HG03460 (cell line): ENCODE measurements around the gene EXOC3L2.

ENCODE experiments used
- ATAC-seq: cut with Tn5 transposase; IDR thresholded peaks from one replicate; pipeline ENCODE4 v1.9.1; 2021; ENCODE audit not compliant: unreplicated experiment

The EXOC3L2 gene

DNA sequence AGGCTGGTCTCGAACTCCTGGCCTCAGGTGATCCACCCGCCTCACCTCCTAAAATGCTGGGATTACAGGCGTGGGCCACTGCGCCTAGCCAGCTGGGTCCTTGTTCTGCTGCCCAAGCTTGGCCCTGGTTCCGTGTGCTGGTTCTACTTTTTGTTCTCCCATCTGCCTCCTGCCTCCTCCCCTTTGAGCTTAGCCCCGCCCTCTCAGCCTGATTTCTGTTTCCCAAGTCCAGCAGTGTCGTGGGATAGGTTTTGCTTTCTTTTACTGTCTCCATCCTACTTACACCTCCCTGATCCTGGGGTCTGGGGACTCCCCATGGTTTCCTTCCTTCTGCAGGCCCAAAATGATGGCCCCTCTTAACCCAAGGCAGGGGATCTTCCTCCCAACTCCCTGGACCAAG lies 64.3 kb downstream of the EXOC3L2 start:
- no peak for ATAC-seq

DNA sequence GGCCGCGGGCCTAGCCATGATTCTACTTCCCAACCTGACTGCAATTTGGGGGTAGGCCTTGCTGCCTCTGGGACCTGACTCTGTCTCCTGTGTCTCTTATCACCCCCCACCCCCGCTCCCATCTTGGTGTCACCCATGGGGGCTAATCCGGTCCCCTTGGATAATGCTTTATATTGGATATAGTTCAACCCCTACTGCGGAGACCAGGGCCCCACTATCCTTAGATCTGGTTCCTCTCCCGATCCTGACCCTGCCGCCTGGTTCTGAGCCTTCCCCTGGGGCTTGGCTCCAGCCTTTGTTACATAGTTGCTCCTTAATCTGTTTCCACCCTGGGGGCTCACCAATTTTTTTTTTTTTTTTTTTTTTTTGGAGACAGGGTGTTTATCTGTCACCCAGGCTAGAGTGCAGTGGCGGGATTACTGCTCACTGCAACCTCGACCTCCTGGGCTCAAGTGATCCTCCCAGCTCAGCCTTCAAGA lies 65.3 kb downstream of the EXOC3L2 start:
- no peak for ATAC-seq

DNA sequence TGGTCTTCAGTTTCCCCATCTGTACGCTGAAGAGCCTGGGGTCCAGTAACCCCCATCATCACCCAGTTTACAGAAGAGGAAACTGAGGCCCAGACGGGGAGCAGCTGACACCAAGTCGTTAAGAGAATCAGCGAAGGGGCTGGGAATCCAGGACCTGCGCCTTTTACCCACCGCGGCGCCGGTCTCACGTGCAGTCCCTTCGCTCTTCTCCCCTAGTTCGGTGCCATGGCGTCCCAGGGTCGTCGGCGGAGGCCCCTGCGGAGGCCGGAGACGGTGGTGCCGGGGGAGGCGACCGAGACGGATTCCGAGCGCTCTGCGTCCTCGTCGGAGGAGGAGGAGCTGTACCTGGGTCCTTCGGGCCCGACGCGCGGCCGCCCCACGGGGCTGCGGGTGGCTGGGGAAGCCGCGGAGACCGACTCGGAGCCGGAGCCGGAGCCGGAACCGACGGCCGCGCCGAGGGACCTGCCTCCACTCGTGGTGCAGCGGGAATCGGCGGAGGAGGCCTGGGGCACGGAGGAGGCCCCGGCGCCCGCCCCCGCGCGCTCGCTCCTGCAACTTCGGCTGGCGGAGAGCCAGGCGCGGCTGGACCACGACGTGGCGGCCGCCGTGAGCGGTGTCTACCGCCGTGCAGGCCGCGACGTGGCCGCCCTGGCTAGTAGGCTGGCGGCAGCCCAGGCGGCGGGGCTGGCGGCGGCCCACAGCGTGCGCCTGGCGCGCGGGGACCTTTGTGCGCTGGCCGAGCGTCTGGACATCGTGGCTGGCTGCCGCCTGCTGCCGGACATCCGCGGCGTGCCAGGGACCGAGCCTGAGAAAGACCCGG lies 65.9 kb downstream of the EXOC3L2 start:
- ATAC-seq: no peak

DNA sequence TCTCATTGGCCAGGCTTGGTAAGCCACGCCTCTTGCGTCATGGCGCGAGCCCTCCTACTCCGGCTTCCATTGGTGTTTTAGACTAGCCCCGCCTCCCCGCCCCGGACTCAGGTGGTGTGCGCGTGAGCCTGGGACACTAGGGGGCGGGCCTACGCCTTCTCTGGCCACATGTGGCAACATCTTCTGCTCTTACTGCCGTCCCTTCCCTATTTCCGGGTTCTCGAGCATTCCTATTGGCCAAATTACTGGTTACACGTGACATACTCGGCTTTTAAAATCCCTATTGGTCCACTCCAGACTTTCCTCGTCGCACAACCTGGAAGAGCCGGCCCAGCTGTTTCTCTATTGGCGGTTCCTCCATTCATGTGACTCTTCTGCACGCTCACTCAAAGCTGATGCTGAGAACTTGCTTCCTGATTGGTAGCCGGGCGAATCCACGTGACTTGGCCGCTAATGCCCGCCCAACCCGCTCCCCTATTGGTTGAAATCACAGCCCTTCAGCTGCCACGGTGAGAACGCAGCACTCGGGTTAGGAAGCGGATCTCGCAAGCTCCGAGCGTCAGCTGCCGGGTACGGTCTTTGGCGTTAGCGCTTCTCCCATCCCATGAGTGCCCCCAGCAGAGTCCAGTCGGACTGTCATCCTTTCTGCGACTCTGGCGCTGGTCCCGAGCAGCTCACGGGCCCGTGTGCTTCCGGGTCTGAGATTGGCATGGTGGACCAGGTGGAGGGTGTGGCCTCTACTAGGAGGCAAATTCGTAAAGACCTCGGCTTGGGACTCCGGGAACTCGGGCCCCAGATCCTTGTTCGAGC lies 66.7 kb downstream of the EXOC3L2 start, which contains the start of gene BLOC1S3:
Gene BLOC1S3, plus strand, starts transcription at position 523 of the 810 bp plus-strand sequence. CDS start 513 bp downstream, outside the sequence.
- ATAC-seq: peak; percentile 71

DNA sequence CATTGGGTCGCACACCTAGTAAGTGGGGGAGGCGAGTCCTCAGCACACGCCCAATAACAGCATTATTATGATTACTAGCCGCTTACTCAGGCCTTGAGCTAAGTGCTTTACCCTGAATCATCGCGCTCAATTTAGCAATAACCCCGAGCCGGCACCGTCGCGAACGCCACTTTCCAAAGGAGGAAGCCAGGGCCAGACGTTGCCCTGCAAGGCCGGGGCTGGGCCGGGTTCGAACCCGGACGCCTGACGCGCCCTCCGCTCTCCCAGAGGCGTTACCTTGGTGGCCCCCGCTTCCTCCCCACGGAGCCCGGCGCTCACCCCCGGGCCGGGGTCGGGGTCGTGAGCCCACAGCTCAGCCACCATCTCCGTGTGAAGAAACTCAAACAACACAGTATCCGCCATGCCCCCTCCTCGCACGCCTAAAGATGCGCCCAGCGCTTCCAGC lies 67.4 kb downstream of the EXOC3L2 start, which contains the start of gene TRAPPC6A:
Gene TRAPPC6A, minus strand, starts transcription at position 421 of the 445 bp plus-strand sequence. Its CDS starts 19 bp downstream, at position 402.
- ATAC-seq: peak; percentile 1

DNA sequence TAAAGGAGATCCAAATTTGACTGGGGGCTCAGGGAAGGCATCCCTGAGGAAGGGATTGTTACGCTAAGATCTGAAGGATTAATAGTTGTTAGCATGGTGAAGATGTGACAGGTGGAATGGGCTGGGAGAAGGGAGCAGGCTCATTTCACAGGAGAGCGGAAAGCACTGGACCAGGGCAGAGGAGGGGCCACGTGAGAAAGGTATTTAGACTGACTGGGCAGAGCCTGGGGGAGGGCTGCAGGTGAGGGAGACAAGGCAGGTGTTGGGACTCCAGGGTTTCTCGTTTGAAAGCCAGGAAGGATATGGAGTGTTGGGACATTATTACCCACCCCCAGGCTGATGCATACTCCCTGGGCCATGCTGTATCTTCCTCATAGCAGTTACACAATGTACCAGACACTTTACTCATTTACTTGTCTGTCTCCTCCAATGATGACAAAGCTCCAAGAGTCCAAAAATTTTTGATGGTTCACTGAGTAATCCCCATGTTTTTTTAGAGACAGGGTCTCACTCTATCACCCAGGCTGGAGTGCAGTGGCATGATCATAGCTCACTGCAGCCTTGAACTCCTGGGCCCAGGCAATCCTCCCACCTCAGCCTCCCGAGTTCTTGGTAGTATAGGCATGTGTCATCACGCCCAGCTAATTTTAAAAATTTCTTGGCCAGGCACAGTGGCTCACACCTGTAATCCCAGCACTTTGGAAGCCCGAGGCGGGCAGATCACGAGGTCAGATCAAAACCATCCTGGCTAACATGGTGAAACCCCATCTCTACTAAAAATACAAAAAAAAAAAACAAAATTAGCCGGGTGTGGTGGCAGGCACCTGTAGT lies 69.5 kb downstream of the EXOC3L2 start:
- ATAC-seq: no peak

DNA sequence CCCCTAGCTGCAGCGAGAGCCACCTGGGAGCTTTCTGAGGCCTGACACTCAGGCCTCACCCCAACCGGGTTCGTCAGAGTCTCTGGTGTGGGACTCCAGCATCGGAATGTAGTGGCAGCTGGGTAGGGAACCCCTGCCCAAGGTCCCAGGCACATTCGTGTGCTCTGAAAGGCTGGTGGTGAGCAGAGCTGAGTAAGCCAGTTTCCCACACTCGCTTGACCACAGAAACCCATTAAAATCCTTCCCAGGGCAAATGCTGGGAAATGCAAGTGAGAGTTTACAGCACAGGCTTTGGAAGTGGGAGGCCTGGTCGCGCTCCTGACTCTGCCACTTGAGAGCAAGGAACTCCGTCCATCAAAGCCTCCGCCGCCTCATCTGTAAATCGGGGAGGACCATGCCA lies 71.4 kb downstream of the EXOC3L2 start:
- no peak for ATAC-seq

DNA sequence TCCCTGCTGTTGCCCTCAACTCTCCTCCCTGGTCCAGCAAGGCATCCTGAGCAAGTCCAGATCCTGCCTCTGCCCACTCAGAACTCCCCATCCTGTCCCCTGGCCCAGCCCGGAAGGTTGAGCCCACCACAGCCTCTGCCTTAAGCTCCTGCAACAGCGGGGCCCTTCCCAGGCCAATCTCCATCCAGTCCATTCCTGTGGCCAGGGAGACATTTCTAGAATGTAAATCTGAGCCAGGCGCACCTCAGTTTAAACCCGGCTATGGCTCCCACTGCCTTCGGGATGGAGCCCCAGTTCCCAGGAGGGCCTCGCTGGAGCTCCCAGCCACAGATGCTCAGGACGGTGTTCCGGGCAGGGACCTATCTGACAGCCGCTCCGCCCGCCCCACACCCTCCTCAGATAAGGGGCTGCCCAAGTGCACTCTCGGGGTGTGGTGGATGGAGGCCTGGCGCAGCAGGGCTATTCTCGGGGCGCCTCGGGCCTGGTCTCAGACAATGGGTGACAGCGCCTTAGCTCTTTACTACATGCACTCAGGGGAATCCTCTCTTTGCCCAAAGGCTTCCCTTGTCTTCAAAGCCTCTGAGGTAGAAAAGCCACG lies 72.5 kb downstream of the EXOC3L2 start:
- no peak for ATAC-seq

DNA sequence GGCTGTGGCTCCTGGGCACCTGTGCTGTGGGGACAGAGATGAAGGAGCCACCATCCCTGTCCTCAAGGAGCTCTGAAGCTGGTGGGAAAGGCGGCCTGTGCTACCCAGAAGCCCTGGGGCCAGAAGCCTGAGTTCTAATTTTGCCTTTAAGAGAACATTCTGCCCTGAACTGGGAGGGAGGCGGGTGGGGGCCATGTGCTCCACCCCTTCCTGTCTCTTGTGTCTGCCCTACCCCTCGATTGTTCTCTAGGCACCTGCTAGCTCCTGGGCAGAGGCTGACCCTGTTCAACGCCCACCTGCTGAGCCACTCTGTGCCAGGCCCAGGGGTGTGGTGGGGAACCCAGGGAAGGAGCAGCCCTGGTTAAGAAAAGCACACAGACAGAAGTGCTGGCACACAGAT lies 73.0 kb downstream of the EXOC3L2 start:
- ATAC-seq: no peak

DNA sequence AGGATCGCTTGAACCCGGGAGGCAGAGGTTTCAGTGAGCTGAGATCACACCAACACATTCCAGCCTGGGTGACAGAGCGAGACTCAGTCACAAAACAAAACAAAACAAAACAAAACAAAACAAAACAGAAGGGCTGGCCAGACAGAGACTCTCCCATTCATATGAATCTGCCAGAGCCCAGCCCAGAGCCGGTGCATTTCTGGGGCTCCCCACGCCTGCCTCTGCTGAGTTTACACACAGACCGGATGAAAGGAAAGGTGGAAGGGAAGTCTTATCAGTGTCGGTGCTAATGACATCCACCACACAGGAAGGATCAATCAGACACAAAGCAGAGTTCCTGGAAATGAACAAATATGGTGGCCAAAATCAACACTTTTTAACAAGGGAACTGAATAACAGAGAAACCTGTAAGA lies 74.0 kb downstream of the EXOC3L2 start:
- no peak for ATAC-seq

DNA sequence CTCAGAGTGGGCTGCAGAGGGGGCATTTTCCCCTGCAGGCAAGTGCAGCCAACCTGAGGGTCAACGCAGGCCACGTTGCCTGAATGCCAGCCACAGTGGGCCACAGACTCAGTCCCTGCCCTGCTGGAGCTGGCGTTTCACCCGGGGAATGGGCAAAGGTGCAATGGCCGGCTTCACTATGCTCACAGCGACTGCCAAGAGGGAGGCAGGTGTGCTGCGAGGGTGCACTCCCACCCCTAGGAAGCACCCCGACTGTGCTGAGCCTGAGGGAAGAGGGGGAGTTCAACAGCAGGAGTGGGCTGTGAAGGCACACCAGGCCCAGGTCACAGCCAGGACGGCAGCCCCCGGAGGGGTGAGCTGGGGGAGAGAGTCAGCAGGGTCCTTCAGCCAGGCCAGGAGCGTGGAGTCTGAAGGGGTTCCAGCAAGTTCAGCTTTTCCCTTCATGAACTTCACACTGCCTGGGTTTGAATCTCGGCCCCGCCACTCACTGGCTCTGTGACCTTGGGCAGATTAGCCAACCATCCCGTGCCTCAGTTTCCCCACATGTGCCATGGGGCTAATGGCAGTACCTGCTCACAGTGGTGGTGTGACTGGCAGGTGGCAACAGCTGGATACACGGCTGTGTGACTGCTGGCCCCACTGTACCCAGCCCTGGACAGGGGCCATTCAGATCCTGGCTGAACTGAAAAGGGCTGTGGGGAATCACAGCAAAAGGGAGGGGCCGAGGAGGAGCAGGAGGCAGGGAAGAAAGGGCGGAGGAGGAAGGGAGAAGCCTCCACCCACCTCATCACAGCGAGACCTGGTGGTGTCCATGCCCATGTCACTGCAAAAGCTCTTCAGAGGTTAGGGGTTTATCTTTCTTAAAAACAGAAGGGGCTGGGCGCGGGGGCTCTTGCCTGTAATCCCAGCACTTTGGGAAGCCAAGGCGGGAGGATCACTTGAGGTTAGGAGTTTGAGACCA lies 74.8 kb downstream of the EXOC3L2 start:
- no peak for ATAC-seq

DNA sequence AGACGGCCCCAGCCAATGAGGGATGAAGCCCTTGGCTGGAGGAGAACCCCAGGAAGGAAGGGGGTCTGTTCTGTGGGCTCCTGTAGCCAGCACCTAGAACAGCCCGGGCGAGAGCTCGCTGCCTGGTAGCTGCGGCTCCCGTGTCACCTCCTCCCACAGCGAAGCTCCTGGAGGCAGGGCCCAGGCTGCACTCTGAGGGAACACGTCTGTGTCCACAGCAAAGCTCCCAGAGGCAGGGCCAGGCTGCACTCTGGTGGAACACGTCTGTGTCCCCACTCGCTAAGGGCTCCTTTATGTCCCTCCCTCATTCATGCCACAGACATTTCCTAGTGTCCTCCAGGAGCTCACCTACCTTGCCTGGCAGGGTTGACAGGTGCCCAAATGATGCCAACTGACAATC lies 75.6 kb downstream of the EXOC3L2 start:
- no peak for ATAC-seq

DNA sequence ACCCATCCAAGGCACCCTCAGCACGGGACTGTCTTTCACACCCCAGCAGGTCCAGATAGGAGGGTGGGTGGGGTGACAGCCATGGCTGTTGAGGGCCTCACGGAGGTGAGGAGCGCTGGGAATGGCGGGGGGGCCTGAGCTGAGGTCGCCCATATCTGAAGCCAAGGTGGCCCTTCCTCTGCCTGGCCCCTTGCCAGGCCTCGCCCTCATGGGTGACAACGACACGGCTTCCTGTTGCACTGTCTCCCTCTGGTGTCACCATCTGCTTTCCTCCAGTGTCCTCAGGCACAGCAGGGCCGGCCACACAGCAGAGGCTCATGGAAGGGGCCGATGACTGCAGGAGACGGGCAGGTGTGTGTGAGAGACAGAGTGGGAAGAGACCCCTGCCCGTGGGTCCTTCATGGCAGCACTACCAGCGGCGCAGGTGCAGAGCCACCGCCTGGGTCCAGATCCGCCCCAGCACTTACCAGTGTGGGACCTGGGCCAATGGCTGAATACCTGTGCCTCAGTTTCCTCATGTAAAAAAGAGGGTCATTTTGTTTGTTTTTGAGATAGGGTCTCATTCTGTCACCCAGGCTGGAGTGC lies 76.3 kb downstream of the EXOC3L2 start:
- no peak for ATAC-seq

DNA sequence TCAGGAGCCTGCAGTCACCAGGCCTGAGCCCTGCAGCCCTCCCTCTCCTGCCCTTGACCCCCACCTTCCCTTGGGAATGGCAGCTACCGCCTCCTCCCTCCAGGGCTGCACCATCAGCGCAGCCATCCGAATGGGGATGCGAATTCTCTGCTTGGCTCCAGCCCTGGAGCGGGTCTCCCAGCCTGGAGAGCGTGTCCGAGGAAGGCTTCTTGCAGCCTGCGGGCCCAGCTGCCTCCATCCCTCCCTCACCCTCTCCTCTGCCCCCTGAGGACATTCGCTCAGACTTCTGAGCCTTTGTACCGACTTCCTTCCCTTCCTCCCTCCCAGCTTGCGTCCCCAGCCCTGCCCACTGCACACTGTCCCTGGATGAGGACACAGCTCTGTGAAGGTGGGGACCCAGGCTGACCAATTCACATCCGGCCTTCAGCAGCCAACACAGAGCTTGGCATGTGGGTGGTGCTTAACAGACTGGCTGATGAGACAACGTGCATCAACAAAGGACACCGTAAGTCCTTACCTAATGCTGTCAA lies 78.4 kb downstream of the EXOC3L2 start:
- ATAC-seq: no peak

DNA sequence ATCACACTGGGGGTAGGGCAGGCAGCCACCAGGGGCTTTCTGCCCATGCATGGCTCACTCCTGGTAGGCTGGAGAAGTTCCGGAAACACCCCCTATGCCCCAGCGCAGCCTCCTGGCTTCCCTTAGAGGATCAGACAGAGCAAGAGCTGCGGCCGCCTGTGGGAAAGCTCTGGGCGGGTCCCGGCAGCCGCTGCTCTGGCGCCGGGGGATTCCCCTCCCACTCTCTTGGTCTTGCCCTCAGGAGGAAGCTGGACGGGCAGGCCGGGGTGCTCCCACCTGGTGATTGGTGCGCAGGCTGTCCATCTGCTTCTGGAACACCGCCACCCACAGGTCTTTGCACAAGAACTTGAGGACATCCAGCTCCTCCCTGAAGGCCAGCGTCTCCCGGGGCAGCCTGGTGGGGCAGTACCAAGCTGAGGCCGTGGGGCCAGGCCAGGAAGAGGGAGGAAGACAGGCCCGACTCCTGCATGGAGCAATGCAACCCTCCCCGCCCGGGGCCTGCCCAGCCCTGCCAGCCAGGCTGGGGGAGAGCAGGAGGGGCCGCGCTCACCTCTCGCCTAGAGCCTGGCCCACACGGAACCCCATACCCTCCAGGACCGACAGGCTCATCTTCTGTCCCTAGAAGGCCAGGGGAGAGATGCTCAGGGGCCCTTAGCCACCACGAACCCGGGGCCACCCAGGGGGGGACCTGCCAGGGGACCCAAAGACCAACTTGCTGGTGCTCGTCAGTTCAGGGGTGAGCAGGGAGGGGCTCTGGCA lies 80.5 kb downstream of the EXOC3L2 start:
- ATAC-seq: peak; percentile 64

DNA sequence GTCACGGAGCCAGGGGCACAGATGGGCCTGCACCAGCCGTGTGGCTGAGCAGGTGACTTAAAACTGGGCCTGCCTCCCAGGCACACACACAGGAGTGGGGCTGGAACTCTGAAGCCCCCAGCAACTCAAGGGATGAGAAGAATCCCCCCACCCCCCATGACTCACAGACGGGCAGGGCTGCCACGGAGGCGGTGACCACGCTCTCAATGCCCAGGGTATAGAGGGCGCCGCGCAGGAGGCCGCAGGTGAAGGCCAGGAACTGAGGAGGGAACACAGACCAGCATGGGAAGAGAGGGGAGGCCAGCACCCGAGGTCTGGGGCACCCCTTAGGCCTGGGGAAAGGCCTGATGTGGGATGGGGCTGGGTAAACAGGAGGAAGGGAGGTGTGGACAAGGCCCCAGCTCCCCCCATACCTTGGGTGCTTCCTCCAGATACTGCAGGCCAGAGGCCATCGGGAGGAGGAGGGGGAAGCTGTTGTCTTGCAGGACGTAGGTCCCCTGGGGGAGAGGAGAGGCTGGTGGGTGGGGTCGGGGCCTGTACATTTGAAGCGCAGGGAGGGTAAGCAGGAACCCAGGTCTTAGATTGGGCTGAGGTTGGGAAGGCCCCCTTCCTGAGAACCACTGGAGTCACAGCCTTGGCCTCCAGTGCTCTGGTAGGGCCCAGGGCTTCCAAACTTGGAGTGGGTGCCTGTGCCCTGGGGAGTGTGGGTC lies 81.3 kb downstream of the EXOC3L2 start:
- ATAC-seq: peak; percentile 18

DNA sequence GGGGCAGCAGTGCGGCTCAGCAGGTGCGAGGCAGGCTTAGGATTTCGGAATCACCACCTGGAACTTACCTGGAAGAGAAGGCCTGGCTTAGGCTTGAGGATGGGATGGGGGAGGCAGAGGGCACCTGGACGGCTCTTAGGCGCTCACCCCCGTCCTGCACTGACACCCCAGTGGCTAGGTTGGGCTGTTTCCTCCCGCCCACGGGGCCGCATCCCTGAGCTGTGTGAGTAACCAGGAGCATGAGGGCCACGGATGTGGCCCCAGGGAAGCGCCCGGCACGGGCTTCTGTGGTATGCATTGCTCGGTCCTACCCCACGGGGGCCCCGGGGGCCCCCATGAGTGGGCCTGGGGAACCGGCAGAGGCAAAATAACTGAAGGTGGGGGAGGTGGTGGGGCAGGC lies 82.1 kb downstream of the EXOC3L2 start:
- no peak for ATAC-seq
